Measurements from ENCODE around the gene PSMC6. TPM values are rescaled to one million over a fixed set of nuclear protein-coding genes. Genes with fewer than 3 reads are reported as not detected.

PSMC6 gene
- total and polyA plus RNA-seq, 2 of the 8 experiments (the other 6 are each of a cell fraction or from before 2014, with no cell fraction given): 45.1 to 107 TPM

DNA sequence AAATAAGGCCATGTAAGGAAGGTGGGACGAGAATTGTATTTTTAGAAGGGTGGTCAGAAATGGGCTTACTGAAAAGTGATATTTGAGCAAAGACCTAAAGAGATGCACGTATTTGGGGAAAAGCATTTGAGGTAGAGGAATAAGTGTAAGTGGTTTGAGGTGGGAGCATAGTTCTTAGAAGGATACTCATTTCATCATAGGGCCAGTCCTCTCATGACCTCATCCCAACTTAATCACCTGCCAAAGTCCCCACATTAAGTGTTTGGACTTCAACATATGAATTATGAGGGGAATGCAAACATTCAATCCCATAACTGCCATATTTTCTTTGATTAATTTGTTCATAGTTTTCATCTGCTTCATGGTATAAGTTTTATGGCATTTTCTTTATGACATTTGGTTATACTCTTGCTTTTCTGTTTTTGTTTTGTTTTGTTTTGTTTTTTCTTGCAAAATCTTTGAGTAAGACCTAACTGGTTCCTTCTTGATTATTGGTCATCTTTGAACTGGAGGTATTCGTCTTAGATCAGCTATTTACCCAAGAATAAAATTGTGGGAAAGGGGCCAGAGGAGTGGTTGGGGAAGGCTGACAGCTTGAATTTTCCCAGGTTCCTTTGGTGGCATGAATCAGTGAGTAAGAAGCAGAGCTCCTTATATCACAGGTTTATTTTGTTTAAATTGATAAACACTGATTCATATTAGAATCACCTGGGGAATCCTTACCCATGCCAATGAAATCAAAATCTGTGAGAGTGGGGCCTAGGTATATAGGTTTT is 60.2 kb downstream of the PSMC6 start:
- Histone ChIP-seq H4K20me1 (replicated peaks in 1 of 2; ENCODE audit: control insufficient read depth in 1 of 2, insufficient read depth in 2 of 2, low read length in 2 of 2) (peaks cover 0 to 3% of the 10 kb centered on the region in 2 experiments), H2BK20ac (ENCODE audit: low read length) (no peak overlapping the region), H3K36me3 (ENCODE audit: control insufficient read depth in 2 of 4, insufficient read depth in 4 of 4, low read length in 3 of 4) (peaks cover 0 to 49% (median 12%) of the 10 kb centered on the region in 4 experiments; a peak in 6 of 8 replicates), H2BK15ac (ENCODE audit: low read length) (no peak overlapping the region), H4K91ac (replicated peaks; ENCODE audit: insufficient read length, low read length) (no peak overlapping the region), H2AK5ac (ENCODE audit: low read depth, low read length) (no peak overlapping the region), H3K56ac (replicated peaks; ENCODE audit: insufficient read length, low read depth, low read length) (no peak overlapping the region), H3K79me1 (ENCODE audit: low read depth, low read length) (no peaks in the 10 kb centered on the region), H3K4me2 (ENCODE audit: insufficient read depth in 1 of 2, low read depth in 2 of 2, low read length in 2 of 2) (no peak overlapping the region), H3K18ac (ENCODE audit: extremely low read depth, low read length) (no peak overlapping the region), H3K4me3 (ENCODE audit: extremely low read depth in 1 of 4, insufficient read depth in 2 of 4, low read depth in 3 of 4, low read length in 4 of 4) (no peak overlapping the region), H3K23me2 (ENCODE audit: low read depth, low read length) (no peaks in the 10 kb centered on the region), H3K14ac (ENCODE audit: insufficient read length) (no peak overlapping the region), H3K23ac (ENCODE audit: insufficient read length) (no peak overlapping the region), H2BK5ac (ENCODE audit: low read depth, low read length) (no peak overlapping the region), H4K8ac (ENCODE audit: extremely low read depth, insufficient read depth, low read length) (no peak overlapping the region), H3K9me3 (ENCODE audit: insufficient read depth in 2 of 2, low read depth in 1 of 2, low read length in 1 of 2) (no peaks in the 10 kb centered on the region), H3K4me1 (replicated peaks in 1 of 4; ENCODE audit: control insufficient read depth in 3 of 4, insufficient read depth in 4 of 4, low read length in 3 of 4) (no peaks in the 10 kb centered on the region), H4K5ac (ENCODE audit: insufficient read length, low read depth, low read length) (no peak overlapping the region), H3K9ac (replicated peaks in 1 of 4; ENCODE audit: extremely low read depth in 1 of 4, low read depth in 3 of 4, low read length in 3 of 4) (no peak overlapping the region), H3K27me3 (replicated peaks in 1 of 4; ENCODE audit: control insufficient read depth in 3 of 4, extremely low read depth in 1 of 4, insufficient read depth in 3 of 4, low read length in 3 of 4) (no peaks in the 10 kb centered on the region), H2AFZ (ENCODE audit: low read length) (no peak overlapping the region), H3K79me2 (ENCODE audit: control insufficient read depth in 1 of 2, insufficient read depth in 2 of 2, low read length in 2 of 2) (no peaks in the 10 kb centered on the region), H2BK120ac (replicated peaks; ENCODE audit: low read depth, low read length) (no peak overlapping the region), H2BK12ac (ENCODE audit: low read depth, low read length) (no peak overlapping the region), H3K4ac (replicated peaks; ENCODE audit: insufficient read length, low read depth, low read length) (no peak overlapping the region), H3K27ac (ENCODE audit: low read depth, low read length) (no peak overlapping the region)
- POLR2A ChIA-PET (ENCODE audit: partially characterized antibody): interaction anchor here (0.8 to 1.3 kb wide), 2 partner anchors 8 to 59 kb away, joined by 3 read pairs; no protein-coding TSS in a partner anchor
- TF ChIP-seq NANOG (IDR thresholded peaks at IDR 0.05; ENCODE audit: insufficient read depth, low read depth, low read length, poor library complexity, severe bottlenecking) (no peak), RNF2 (IDR thresholded peaks at IDR 0.05; ENCODE audit: borderline replicate concordance, low read depth, low read length, missing control alignments, poor library complexity, severe bottlenecking) (no peak), SP4 (IDR thresholded peaks at IDR 0.05; ENCODE audit: low read length) (no peak), EZH2 (IDR thresholded peaks at IDR 0.05; ENCODE audit: low read depth, low read length, severe bottlenecking) (no peak), JUND (IDR thresholded peaks at IDR 0.05; ENCODE audit: low read length) (no peak)
- TF ChIP-seq, protein P1, sequence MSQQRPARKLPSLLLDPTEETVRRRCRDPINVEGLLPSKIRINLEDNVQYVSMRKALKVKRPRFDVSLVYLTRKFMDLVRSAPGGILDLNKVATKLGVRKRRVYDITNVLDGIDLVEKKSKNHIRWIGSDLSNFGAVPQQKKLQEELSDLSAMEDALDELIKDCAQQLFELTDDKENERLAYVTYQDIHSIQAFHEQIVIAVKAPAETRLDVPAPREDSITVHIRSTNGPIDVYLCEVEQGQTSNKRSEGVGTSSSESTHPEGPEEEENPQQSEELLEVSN (IDR thresholded peaks at IDR 0.05): no peak
- TF ChIP-seq, protein P2, sequence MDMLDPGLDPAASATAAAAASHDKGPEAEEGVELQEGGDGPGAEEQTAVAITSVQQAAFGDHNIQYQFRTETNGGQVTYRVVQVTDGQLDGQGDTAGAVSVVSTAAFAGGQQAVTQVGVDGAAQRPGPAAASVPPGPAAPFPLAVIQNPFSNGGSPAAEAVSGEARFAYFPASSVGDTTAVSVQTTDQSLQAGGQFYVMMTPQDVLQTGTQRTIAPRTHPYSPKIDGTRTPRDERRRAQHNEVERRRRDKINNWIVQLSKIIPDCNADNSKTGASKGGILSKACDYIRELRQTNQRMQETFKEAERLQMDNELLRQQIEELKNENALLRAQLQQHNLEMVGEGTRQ (IDR thresholded peaks at IDR 0.05; ENCODE audit: low read length): no peak
- DNase-seq (ENCODE audit: low read depth in 1 of 2, low spot score in 2 of 2) (no peak), FAIRE-seq (no peak)
- WGBS, 2 experiments (ENCODE audit: extremely low coverage in 1 of 2, insufficient coverage in 1 of 2, insufficient read length in 1 of 2, insufficient replicate concordance in 2 of 2, low coverage in 1 of 2, low lambda C conversion rate in 2 of 2, missing lambda C conversion rate in 1 of 2): 80 to 100% methylated on average over 1 to 3 of the region's 3 CpGs
- CTCF ChIA-PET (ENCODE audit: partially characterized antibody): interaction anchor here (0.6 to 1.4 kb wide), 3 partner anchors 31 to 1729 kb away, joined by 3 read pairs; no protein-coding TSS in a partner anchor

All from H1 (cell line).